Activated CD8-positive, alpha-beta T cell treated with anti-CD3 and anti-CD28 coated beads for 36 hours (primary cell): ENCODE measurements around the gene PRKAR2B. TPM values are rescaled to one million over a fixed set of nuclear protein-coding genes. Genes with fewer than 3 reads are reported as not detected.
A peak's percentile ranks its signal among the peaks of the same experiment; 100 is the strongest.

Source experiments
- ATAC-seq: fragments of 200-7000 bp; cut with Tn5 transposase; one replicate; pipeline ENCODE4 v1.10.0; 2021; ENCODE audit warnings: mild to moderate bottlenecking, moderate library complexity
- CTCF ChIA-PET: fragments of 350-600 bp; sonication (Branson Sonifier 250); formaldehyde crosslinking; loops from one replicate; lab custom pipeline; 2021; ENCODE audit warnings: antibody characterized with exemption; lab: Charles Lee
- POLR2A ChIA-PET: fragments of 350-600 bp; sonication (Branson Sonifier 250); formaldehyde crosslinking; loops from one replicate; lab custom pipeline; 2021; ENCODE audit warnings: antibody characterized with exemption; lab: Charles Lee
- DNase-seq: peaks from one replicate; pipeline ENCODE4 v3.0.0-alpha.2; 2020
- H3K27ac Mint-ChIP-seq: one replicate; pipeline ENCODE4 v1.8.0; 2021; ENCODE audit warnings: mild to moderate bottlenecking, mixed read lengths
- H3K27me3 Mint-ChIP-seq: one replicate; pipeline ENCODE4 v1.8.0; 2021; ENCODE audit warnings: mixed read lengths
- H3K36me3 Mint-ChIP-seq: one replicate; pipeline ENCODE4 v1.8.0; 2021; ENCODE audit warnings: low read depth, mixed read lengths
- H3K4me1 Mint-ChIP-seq: one replicate; pipeline ENCODE4 v1.8.0; 2021; ENCODE audit warnings: low read depth, mixed read lengths
- H3K4me3 Mint-ChIP-seq: one replicate; pipeline ENCODE4 v1.8.0; 2021; ENCODE audit warnings: mild to moderate bottlenecking, moderate library complexity, mixed read lengths
- H3K9me3 Mint-ChIP-seq: one replicate; pipeline ENCODE4 v1.8.0; 2021; ENCODE audit warnings: mixed read lengths
- intact Hi-C: fragments of 100-400 bp; cut with micrococcal nuclease; formaldehyde crosslinking; loops from one replicate; pipeline ENCODE4 v1.10.0; 2022
- total RNA-seq, 2 experiments: library from RNA; stranded (reverse); gene quantifications; one replicate each; pipeline ENCODE4 v1.2.3, GENCODE V29; 2021
- TF ChIP-seq, protein P1 (sequence below): fragments of 200-600 bp; IDR thresholded peaks from one replicate; pipeline ENCODE4 v1.8.0; 2022; ENCODE audit warnings: antibody characterized with exemption, mild to moderate bottlenecking

PRKAR2B gene
- total RNA-seq, 2 experiments from 2014 or later, result 1.1 to 1.3 TPM

DNA sequence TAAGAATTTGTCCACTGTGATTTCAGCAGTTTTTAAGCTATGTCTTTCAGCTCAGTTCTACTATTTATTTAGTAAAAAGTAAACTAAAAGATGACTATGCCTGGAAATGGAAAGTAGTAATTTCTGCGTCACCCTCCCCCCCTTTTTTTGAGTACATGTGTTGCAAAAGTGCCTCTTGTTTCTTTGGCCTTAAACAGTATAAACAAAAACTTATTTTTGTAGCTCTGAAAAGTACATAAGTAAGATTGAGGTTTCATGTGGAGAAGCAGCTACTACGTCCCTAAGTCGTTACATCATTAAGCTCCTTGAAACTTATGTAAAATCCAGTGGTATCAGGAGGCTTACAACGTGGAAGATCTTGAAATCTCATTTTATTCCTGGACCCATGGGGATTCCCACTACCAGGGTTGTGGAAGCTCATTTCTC is 78.0 kb downstream of the PRKAR2B start:
- ChIA-PET CTCF (interaction anchor here (1.0 to 1.9 kb wide), 7 partner anchors 10 to 330 kb away, joined by 3 to 8 read pairs (median 3); no protein-coding TSS in a partner anchor), POLR2A (no interaction called here)
- H3K9me3 Mint-ChIP-seq, result no peaks in the 10 kb centered on the region
- ATAC-seq (no peak), DNase-seq (no peak)
- H3K27me3 Mint-ChIP-seq, result no peaks in the 10 kb centered on the region
- H3K36me3 Mint-ChIP-seq, result no peaks in the 10 kb centered on the region
- intact Hi-C loops, result no loop called here
- H3K27ac Mint-ChIP-seq, result no peak overlapping the region
- TF ChIP-seq, protein P1, sequence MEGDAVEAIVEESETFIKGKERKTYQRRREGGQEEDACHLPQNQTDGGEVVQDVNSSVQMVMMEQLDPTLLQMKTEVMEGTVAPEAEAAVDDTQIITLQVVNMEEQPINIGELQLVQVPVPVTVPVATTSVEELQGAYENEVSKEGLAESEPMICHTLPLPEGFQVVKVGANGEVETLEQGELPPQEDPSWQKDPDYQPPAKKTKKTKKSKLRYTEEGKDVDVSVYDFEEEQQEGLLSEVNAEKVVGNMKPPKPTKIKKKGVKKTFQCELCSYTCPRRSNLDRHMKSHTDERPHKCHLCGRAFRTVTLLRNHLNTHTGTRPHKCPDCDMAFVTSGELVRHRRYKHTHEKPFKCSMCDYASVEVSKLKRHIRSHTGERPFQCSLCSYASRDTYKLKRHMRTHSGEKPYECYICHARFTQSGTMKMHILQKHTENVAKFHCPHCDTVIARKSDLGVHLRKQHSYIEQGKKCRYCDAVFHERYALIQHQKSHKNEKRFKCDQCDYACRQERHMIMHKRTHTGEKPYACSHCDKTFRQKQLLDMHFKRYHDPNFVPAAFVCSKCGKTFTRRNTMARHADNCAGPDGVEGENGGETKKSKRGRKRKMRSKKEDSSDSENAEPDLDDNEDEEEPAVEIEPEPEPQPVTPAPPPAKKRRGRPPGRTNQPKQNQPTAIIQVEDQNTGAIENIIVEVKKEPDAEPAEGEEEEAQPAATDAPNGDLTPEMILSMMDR, result no peak
- no peak overlapping the region for H3K4me3 Mint-ChIP-seq
- H3K4me1 Mint-ChIP-seq, result peaks cover 14% of the 10 kb centered on the region

DNA sequence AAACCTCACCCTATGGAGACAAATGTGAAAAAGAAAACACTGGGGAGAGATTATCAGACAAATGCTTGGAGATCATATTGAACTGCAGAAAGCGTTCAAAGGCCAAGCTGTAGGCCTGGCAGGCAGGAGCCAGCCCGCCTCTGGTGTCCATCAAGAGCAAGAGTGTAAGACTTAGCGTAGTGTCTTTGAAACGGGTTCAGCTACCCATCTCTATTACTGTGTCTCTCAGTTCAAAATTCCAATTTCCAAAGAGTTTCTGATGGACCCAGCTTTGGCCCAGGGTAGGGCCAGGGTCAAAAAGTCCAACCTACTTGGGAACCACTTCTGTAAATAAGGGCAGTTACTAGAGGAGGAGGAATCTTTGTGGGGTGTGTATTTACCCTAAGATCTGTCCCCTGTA is 78.9 kb downstream of the PRKAR2B start:
- no peak overlapping the region for H3K27ac Mint-ChIP-seq
- H3K27me3 Mint-ChIP-seq, result no peaks in the 10 kb centered on the region
- peaks cover 14% of the 10 kb centered on the region for H3K4me1 Mint-ChIP-seq
- DNase-seq (no peak), ATAC-seq (no peak)
- ChIA-PET POLR2A (no interaction called here), CTCF (interaction anchor here (1.0 to 1.9 kb wide), 6 partner anchors 9 to 331 kb away, joined by 3 to 7 read pairs (median 3); no protein-coding TSS in a partner anchor)
- no peak overlapping the region for H3K4me3 Mint-ChIP-seq
- no peaks in the 10 kb centered on the region for H3K9me3 Mint-ChIP-seq
- H3K36me3 Mint-ChIP-seq, result no peaks in the 10 kb centered on the region
- TF ChIP-seq, protein P1, result no peak
- intact Hi-C loops, result no loop called here

DNA sequence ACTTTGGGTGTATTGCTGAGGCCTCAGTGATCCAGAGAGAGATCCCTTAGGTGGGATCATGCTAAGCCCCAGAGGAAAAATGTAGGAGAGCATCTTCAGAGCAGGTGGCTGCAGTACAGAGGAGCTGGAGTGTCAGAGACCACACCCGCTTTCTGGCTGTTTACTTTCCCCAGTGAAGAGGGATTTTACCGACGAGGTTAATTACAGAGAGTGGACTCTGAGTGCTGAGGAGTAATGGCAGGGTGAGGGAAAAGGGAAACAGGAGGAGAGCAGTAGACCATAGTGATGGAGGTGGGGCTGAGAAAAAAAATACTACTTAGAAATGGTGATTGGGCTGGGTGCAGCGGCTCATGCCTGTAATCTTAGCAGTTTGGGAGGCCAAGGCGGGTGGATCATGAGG is 81.0 kb downstream of the PRKAR2B start:
- Mint-ChIP-seq H3K36me3 (no peaks in the 10 kb centered on the region), H3K9me3 (no peaks in the 10 kb centered on the region), H3K4me3 (peak overlapping the region; percentile 64), H3K27me3 (no peaks in the 10 kb centered on the region), H3K27ac (peak overlapping the region; percentile 83), H3K4me1 (peaks cover 14% of the 10 kb centered on the region)
- ChIA-PET POLR2A (interaction anchor here (1.1 kb wide), 1 partner anchor 48 kb away, joined by 3 read pairs; no protein-coding TSS in a partner anchor), CTCF (interaction anchor here (1.1 to 2.9 kb wide), 3 partner anchors 22 to 27 kb away, joined by 3 to 10 read pairs (median 8); no protein-coding TSS in a partner anchor)
- DNase-seq, result no peak
- intact Hi-C loops, result no loop called here
- no peak for ATAC-seq
- TF ChIP-seq, protein P1, result no peak

DNA sequence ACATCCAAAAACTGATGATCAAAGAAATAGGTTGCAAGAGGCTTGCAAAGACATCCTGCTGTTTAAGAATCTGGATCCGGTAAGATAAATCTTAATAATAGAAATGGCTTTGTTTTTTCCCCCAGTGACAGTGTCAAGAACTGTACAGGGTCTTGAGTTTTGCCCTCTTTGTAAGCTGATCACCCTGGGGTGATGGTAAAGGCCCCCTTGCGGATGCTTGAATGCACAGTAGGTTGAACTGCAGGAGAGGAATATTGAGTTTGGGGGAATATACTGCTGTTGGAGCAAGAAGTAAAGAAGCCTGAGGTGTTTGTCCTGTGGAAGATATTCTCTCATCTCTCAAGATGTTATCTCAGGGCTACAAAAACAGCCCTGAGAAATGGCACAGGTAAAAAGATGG is 83.7 kb downstream of the PRKAR2B start:
- Mint-ChIP-seq H3K4me1 (peaks cover 14% of the 10 kb centered on the region), H3K27ac (no peak overlapping the region), H3K9me3 (no peaks in the 10 kb centered on the region), H3K4me3 (no peak overlapping the region), H3K27me3 (no peaks in the 10 kb centered on the region), H3K36me3 (no peaks in the 10 kb centered on the region)
- intact Hi-C loops, result no loop called here
- ChIA-PET POLR2A (no interaction called here), CTCF (interaction anchor here (2.9 kb wide), 1 partner anchor 20 kb away, joined by 10 read pairs; no protein-coding TSS in a partner anchor)
- no peak for DNase-seq
- TF ChIP-seq, protein P1, result no peak
- ATAC-seq, result no peak

DNA sequence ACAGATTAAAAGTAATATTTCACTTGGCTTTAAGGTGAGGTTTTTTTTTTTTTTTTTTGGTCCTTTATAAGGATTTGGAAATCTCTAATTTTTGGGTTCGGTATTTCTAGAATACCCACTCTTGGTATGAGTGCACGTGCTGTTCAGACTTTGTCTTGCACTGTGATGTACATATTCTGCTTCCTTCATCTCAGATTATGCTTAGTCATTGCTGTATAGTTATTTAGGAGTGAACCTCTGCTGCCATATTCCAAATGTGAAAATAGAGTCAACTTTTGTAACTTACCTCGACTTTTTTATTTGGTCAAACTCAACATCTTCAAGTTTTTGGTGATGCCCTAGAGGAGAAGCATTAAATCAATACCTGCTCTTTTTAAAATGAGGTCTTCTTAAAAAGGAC is 84.2 kb downstream of the PRKAR2B start:
- no peak for DNase-seq
- ATAC-seq, result no peak
- CTCF ChIA-PET, result no interaction called here
- POLR2A ChIA-PET, result no interaction called here
- Mint-ChIP-seq H3K27ac (no peak overlapping the region), H3K9me3 (no peaks in the 10 kb centered on the region), H3K27me3 (no peaks in the 10 kb centered on the region), H3K36me3 (no peaks in the 10 kb centered on the region), H3K4me1 (peaks cover 14% of the 10 kb centered on the region), H3K4me3 (no peak overlapping the region)
- TF ChIP-seq, protein P1, result no peak
- intact Hi-C loops, result no loop called here
